Esophagus squamous epithelium (tissue), 5 donors: Measurements from ENCODE around the gene SBNO2. TPM values are rescaled to one million over a fixed set of nuclear protein-coding genes. Genes with fewer than 3 reads are reported as not detected.
A peak's percentile ranks its signal among the peaks of the same experiment; 100 is the strongest.

ENCODE experiments used
- DNase-seq: peaks from one replicate; lab custom pipeline; 2025; lab: John Stamatoyannopoulos, UW
- H3K27ac ChIP-seq, 4 donors: fragments of 200-600 bp; sonication (generic); one replicate each; pipeline ENCODE4 v1.5.1; 2016 to 2019; ENCODE audit warnings: mild to moderate bottlenecking in 1 of 4
- H3K27me3 ChIP-seq, 4 donors: fragments of 200-600 bp; sonication (generic); 1 replicate in 3 of 4; 2 replicates in 1 of 4; pipeline versions ENCODE4 v1.5.1 to v1.6.0; 2017 to 2021; ENCODE audit warnings: antibody characterized with exemption in 1 of 4
- H3K36me3 ChIP-seq, 3 donors: fragments of 200-600 bp; sonication (generic); one replicate each; pipeline ENCODE4 v1.5.1; 2016 to 2019
- H3K4me1 ChIP-seq, 3 donors: fragments of 200-600 bp; sonication (generic); one replicate each; pipeline ENCODE4 v1.5.1; 2017 to 2019
- H3K4me3 ChIP-seq, 4 donors: fragments of 200-600 bp; sonication (generic); 1 replicate in 3 of 4; 2 replicates in 1 of 4; pipeline ENCODE4 v1.5.1; 2016 to 2019; ENCODE audit warnings: mild to moderate bottlenecking in 2 of 4, moderate library complexity in 1 of 4
- H3K9me3 ChIP-seq, 3 donors: fragments of 200-600 bp; sonication (generic); one replicate each; pipeline ENCODE4 v1.5.1; 2016 to 2019
- POLR2A ChIP-seq, 4 donors: fragments of 450-650 bp; IDR thresholded peaks; one replicate each; pipeline ENCODE4 v1.6.1; 2017; ENCODE audit warnings: antibody characterized with exemption in 4 of 4, mild to moderate bottlenecking in 4 of 4, moderate library complexity in 3 of 4
- WGBS, 2 donors: methylation state at CpG; one replicate each; pipeline ENCODE4 v1.1.5; 2018; 5-methylcytosine and 5-hydroxymethylcytosine counted together
- intact Hi-C: fragments of 100-400 bp; cut with DNase I; formaldehyde crosslinking; loops from one replicate; pipeline ENCODE4 v1.15.0; 2022
- total RNA-seq, 4 donors: library from RNA; depleted of rRNA; stranded (reverse); fragments of >200 nt; gene quantifications; one replicate each; pipeline ENCODE4 v1.1.0, GENCODE V29; 2016
- TF ChIP-seq, protein P1 (sequence below), 6 experiments: fragments of 450-650 bp in 4 of 6; fragments of 200-600 bp in 2 of 6; sonication (generic) in 2 of 6; IDR thresholded peaks; one replicate each; pipeline ENCODE4 v1.5.1; 2016 to 2019; ENCODE audit warnings: antibody characterized with exemption in 6 of 6, mild to moderate bottlenecking in 4 of 6, moderate library complexity in 4 of 6
- donor health status: DM: yes; HTN: yes; CAD: no.

The SBNO2 gene
- total RNA-seq, 4 donors from 2014 or later = 31.3 to 84.3 (median 68.3) TPM

- WGBS, 2 donors = 87 to 89% methylated on average over 4 to 7 of the region's 38 CpGs
- H3K27ac ChIP-seq = peak overlapping the region in 1 of 4 donors; percentile 9
- peaks cover 29 to 85% (median 38%) of the 10 kb centered on the region in 3 donors for H3K36me3 ChIP-seq
- H3K9me3 ChIP-seq = no peaks in the 10 kb centered on the region
- peaks cover 8 to 69% (median 29%) of the 10 kb centered on the region in 3 donors for H3K4me1 ChIP-seq
- TF ChIP-seq, protein P1, sequence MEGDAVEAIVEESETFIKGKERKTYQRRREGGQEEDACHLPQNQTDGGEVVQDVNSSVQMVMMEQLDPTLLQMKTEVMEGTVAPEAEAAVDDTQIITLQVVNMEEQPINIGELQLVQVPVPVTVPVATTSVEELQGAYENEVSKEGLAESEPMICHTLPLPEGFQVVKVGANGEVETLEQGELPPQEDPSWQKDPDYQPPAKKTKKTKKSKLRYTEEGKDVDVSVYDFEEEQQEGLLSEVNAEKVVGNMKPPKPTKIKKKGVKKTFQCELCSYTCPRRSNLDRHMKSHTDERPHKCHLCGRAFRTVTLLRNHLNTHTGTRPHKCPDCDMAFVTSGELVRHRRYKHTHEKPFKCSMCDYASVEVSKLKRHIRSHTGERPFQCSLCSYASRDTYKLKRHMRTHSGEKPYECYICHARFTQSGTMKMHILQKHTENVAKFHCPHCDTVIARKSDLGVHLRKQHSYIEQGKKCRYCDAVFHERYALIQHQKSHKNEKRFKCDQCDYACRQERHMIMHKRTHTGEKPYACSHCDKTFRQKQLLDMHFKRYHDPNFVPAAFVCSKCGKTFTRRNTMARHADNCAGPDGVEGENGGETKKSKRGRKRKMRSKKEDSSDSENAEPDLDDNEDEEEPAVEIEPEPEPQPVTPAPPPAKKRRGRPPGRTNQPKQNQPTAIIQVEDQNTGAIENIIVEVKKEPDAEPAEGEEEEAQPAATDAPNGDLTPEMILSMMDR (IDR thresholded peaks at IDR 0.05) = peak in 4 of 6 experiments; percentile 37 to 59 (median 53)
- TF ChIP-seq POLR2A (IDR thresholded peaks at IDR 0.05) = no peak
- intact Hi-C loops = no loop called here
- no peak overlapping the region for H3K4me3 ChIP-seq
- no peak for DNase-seq
- H3K27me3 ChIP-seq = no peaks in the 10 kb centered on the region
Observed at GRCh38 chr19:1220976-1221903, 47.2 kb upstream of the SBNO2 start.

DNA sequence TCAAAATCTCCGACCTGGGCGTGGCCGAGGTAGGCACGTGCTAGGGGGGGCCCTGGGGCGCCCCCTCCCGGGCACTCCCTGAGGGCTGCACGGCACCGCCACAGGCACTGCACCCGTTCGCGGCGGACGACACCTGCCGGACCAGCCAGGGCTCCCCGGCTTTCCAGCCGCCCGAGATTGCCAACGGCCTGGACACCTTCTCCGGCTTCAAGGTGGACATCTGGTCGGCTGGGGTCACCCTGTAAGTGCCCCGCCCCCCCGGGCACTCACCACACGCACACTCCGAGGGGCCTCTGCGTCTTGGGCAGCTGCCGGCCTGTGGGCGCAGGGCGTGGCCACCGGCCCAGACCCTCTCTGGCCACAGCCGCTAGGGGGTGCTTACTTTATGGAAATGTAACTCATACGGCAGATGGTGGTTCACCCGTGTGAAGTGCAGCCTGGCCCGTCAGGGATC is 46.4 kb upstream of the SBNO2 start:
- peaks cover 28 to 77% (median 38%) of the 10 kb centered on the region in 3 donors for H3K36me3 ChIP-seq
- 77% methylated on average over 12 of the region's 33 CpGs; no CpG with 5 or more reads in 1 of the 2 donors for WGBS, 2 donors

GRCh38 chr19:1219786-1220476 is 45.9 kb upstream of the SBNO2 start:
- TF ChIP-seq, protein P1 (IDR thresholded peaks at IDR 0.05) = no peak
- TF ChIP-seq POLR2A (IDR thresholded peaks at IDR 0.05) = no peak
- peaks cover 28 to 72% (median 38%) of the 10 kb centered on the region in 3 donors for H3K36me3 ChIP-seq
- H3K4me1 ChIP-seq = peaks cover 20 to 83% (median 42%) of the 10 kb centered on the region in 3 donors
- DNase-seq = no peak
- intact Hi-C loops = no loop called here
- no peaks in the 10 kb centered on the region for H3K9me3 ChIP-seq
- 86 to 93% methylated on average over 3 to 7 of the region's 19 CpGs for WGBS, 2 donors
- no peak overlapping the region for H3K4me3 ChIP-seq
- H3K27me3 ChIP-seq = no peaks in the 10 kb centered on the region
- no peak overlapping the region for H3K27ac ChIP-seq

More for the DNA sequence above, 46.4 kb upstream of the SBNO2 start:
- H3K27ac ChIP-seq = no peak overlapping the region
- H3K4me3 ChIP-seq = no peak overlapping the region
- TF ChIP-seq POLR2A (IDR thresholded peaks at IDR 0.05) = no peak
- TF ChIP-seq, protein P1 (IDR thresholded peaks at IDR 0.05) = no peak
- no peaks in the 10 kb centered on the region for H3K9me3 ChIP-seq
- DNase-seq = no peak
- intact Hi-C loops = no loop called here
- H3K4me1 ChIP-seq = peaks cover 14 to 77% (median 37%) of the 10 kb centered on the region in 3 donors
- no peaks in the 10 kb centered on the region for H3K27me3 ChIP-seq

GRCh38 chr19:1218751-1219567 is 44.9 kb upstream of the SBNO2 start:
- TF ChIP-seq, protein P1 (IDR thresholded peaks at IDR 0.05) = no peak
- TF ChIP-seq POLR2A (IDR thresholded peaks at IDR 0.05) = no peak
- intact Hi-C loops = no loop called here
- DNase-seq = no peak
- H3K27me3 ChIP-seq = no peaks in the 10 kb centered on the region
- H3K9me3 ChIP-seq = no peaks in the 10 kb centered on the region
- peak overlapping the region; percentile 13 to 90 (median 60) for H3K27ac ChIP-seq
- H3K4me1 ChIP-seq = peaks cover 29 to 92% (median 52%) of the 10 kb centered on the region in 3 donors
- H3K4me3 ChIP-seq = no peak overlapping the region
- peaks cover 27 to 62% (median 32%) of the 10 kb centered on the region in 3 donors for H3K36me3 ChIP-seq
- WGBS, 2 donors = 85 to 87% methylated on average over 4 to 13 of the region's 37 CpGs
